T-helper 1 cell (primary cell): Measurements from ENCODE around the gene CCT7.

Experiments
- DNase-seq, 5 donors: peaks; one replicate each; pipeline ENCODE4 v3.0.0-alpha.2; 2012 to 2020

CCT7 gene

GRCh38 chr2:73297151-73297559, 63.0 kb downstream of the CCT7 start:
- DNase-seq, result no peak

GRCh38 chr2:73297586-73297985, 63.5 kb downstream of the CCT7 start:
- no peak for DNase-seq

- DNase-seq, result no peak
Measured at GRCh38 chr2:73300926-73301325, 66.8 kb downstream of the CCT7 start.

GRCh38 chr2:73301636-73302035, 67.5 kb downstream of the CCT7 start:
- DNase-seq, result no peak
